D721Med (cell line): ENCODE data around the gene RANGAP1.
"Not testable (repeated sequence)": the region's sequence is repeated elsewhere in the genome, so short reads cannot be mapped to it uniquely, and the experiment has no call there.

Source experiments
- DNase-seq: peaks from one replicate; pipeline ENCODE4 v3.0.0; 2011; ENCODE audit warnings: low spot score; ENCODE audit not compliant: insufficient read length
- FAIRE-seq: peaks from 2 replicates; lab custom pipeline; 2011; peaks lifted over from hg19 to GRCh38; lab: Jason Lieb, UNC
- TF ChIP-seq, protein P1 (sequence below): IDR thresholded peaks from 2 replicates; pipeline ENCODE4 v1.5.1; 2012; ENCODE audit warnings: mild to moderate bottlenecking, control low read depth; ENCODE audit not compliant: insufficient read depth; ENCODE audit errors: missing control alignments

RANGAP1 gene

DNA sequence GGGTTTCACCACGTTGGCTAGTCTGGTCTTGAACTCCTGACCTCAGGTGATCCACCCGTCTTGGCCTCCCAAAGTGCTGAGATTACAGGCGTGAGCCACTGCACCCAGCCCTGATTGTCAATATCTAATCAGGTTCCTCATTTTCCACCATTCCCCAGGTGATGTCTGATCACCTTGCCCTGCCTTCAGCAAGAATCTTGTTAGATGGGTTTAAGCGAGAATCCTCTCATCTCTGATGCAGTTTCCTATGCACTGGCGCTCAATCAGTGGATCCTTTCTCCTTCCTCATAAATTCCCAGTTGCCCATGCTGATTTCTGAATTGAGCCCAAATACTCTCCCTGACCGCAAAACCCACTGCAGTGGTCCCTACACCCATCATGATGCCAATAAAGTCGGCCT is 14.7 kb upstream of the RANGAP1 start:
- FAIRE-seq (no peak), DNase-seq (no peak)
- TF ChIP-seq, protein P1, sequence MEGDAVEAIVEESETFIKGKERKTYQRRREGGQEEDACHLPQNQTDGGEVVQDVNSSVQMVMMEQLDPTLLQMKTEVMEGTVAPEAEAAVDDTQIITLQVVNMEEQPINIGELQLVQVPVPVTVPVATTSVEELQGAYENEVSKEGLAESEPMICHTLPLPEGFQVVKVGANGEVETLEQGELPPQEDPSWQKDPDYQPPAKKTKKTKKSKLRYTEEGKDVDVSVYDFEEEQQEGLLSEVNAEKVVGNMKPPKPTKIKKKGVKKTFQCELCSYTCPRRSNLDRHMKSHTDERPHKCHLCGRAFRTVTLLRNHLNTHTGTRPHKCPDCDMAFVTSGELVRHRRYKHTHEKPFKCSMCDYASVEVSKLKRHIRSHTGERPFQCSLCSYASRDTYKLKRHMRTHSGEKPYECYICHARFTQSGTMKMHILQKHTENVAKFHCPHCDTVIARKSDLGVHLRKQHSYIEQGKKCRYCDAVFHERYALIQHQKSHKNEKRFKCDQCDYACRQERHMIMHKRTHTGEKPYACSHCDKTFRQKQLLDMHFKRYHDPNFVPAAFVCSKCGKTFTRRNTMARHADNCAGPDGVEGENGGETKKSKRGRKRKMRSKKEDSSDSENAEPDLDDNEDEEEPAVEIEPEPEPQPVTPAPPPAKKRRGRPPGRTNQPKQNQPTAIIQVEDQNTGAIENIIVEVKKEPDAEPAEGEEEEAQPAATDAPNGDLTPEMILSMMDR = no peak

DNA sequence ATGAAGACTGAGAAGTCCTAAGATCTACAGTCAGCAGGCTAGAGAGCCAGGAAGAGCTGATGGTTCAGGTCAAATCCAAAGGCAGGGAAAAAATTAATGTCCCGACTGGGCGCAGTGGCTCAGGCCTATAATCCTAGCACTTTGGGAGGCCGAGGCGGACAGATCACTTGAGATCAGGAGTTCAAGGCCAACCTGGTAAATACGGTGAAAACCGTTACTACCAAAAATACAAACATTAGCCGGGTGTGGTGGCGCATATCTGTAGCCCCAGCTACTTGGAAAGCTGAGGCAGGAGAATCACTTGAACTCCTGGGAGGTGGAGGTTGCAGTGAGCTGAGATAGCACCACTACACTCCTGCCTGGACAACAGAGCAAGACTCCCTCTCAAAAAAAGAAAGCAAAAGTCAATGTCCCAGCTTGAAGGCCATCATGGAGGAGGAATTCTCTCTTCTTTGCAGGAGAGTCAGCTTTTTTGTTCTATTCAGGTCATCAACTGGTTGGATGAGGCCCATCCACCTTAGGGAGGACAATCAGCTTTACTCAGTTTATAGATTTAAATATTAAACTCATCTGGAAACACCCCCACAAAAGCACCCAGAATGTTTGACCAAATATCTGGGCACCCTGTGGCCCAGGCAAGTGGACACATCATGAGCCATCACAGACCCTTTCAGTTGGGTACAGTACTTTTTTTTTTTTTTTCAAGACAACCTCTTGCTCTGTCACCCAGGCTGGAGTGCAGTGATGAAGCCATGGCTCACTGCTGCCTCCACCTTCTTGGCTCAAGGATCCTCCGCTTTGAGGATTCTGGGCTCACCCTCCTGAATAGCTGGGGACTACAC is 11.1 kb upstream of the RANGAP1 start:
- TF ChIP-seq, protein P1 = no peak
- FAIRE-seq (no peak), DNase-seq (no peak)

DNA sequence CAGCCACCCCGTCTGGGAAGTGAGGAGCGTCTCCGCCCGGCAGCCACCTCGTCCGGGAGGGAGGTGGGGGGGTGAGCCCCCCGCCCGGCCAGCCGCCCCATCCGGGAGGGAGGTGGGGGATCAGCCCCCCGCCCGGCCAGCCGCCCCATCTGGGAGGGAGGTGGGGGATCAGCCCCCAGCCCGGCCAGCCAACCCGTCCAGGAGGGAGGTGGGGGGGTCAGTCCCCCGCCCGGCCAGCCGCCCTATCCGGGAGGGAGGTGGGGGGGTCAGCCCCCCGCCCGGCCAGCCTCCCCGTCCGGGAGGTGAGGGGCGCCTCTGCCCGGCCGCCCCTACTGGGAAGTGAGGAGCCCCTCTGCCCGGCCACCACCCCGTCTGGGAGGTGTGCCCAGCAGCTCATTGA is 8.8 kb upstream of the RANGAP1 start:
- not testable (repeated sequence) for FAIRE-seq

DNA sequence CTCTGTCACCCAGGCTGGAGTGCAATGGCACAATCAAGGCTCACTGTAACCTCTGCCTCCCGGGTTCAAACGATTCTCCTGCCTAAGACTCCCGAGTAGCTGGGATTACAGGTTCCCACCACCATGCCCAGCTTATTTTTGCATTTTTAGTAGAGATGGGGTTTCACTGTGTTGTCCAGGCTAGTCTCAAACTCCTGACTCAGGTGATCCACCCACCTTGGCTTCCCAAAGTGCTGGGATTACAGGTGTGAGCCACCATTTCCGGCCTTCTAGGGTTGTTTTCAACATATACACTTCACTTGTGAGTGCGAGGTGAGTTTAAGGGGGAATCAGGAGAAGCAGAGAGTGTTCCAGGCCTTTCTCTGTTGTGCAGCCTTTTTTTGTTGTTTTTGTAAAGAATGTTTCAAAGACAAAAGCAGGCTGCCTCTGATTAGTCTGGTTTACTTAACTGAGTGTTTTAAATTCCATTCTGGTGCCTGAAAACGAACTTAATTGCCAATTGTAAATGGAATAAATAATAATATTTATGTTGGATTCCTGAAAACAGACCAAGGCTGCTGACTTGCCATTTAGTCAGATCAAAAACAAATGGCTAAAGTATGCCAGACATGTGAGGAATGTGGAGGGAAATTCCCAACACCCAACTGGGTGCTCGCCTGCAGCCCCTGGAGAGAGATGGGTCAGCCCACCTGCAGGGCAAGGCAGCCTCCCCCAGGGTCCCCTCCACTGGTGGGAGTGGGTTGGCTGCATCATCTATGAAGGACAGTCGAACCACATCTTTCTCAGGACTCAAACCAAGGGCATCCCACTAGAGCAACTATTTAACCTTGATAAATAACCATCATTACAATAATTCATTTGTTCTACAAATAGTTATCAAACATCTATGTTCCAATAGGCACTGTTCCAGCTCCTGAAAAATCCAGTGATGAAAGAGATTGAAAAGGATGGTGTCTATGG is 4.6 kb upstream of the RANGAP1 start:
- DNase-seq (no peak), FAIRE-seq (no peak)
- TF ChIP-seq, protein P1 = no peak

More for the DNA sequence above, 8.8 kb upstream of the RANGAP1 start:
- not testable (repeated sequence) for DNase-seq

DNA sequence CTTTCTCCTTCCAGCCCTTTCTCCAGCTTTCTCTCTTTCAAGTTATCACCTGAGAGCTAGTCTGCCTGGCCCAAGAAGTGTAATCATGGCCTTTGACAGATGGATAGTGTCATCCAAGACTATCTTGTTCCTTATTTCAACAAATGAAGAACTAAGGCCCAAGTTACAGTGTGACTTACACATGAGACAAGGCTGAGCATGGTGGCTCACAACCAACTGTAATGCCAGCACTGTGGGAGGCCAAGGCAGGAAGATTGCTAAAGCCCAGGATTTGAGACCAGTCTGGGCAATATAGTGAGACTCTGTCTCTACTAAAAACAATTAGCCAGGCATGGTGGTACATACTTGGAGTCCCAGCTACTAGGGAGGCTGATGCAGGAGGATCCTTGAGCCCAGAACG is 3.7 kb upstream of the RANGAP1 start:
- FAIRE-seq (no peak), DNase-seq (no peak)
- TF ChIP-seq, protein P1 = no peak

DNA sequence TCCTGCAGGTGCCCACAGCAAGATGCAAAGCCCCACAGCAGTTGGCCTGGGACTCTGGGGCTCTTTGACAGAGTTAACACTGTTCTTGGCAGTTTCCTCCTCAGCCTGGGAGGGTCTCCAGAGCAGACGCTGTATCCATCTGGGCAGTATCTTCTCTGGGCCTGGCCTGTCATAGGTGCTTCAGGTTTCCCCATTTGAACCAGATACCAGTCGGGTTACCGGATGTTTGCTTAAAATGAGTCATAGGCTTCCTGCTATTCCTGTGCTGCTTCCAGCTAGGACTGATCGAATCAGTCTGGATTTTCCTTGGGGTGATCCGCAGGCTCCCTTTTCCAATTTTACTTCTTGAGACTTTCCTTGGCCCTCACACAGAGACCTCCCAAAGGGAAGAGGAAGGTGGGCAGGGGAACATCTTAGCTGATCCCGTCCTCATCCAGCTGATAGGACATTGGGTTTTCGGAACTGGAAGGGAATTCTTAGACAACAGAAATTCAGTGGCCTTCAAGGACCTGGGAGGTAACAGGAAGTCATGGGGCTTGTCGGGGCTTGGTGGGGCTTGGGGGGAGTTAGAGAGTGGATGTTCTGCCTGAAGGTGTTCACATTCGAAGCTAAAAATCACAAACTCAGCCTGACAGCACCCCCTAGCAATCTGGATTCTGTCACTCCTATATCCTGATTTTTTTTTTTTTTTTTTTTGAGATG is 2.4 kb upstream of the RANGAP1 start:
- DNase-seq (no peak), FAIRE-seq (no peak)
- TF ChIP-seq, protein P1 = no peak

DNA sequence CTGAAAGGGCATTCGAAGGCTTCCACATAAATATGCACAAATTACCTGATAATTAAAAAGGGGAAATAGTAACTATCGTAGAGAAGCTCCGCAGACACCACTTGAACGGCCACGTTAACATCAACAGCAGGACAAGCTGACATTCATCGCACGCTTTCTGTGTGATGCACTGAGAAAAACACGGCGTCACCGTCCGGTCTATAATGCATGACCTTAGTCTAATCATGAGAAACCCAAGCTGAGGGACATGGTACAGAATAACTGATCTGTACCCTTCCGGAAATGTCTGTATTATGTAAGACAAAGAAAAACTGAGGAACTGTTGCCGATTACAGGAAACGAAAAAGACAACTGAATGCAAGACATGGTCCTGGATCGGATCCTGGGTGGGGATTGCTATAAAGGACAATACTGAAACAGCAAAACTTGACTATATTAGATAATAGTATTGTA is 678 bp upstream of the RANGAP1 start:
- FAIRE-seq (no peak), DNase-seq (no peak)

More for the DNA sequence above, 678 bp upstream of the RANGAP1 start:
- TF ChIP-seq, protein P1 = no peak
